ENCODE measurements around the gene NEAT1. TPM values are rescaled to one million over a fixed set of nuclear protein-coding genes. Genes with fewer than 3 reads are reported as not detected.

The NEAT1 gene
- polyA plus RNA-seq, 1 donor from 2014 or later, result 4.2 TPM

GRCh38 chr11:65493367-65494176 is 71.0 kb downstream of the NEAT1 start:
- Histone ChIP-seq H3K79me2 (replicated peaks; ENCODE audit: insufficient read depth, low read length) (peaks cover 94% of the 10 kb centered on the region), H3K4me2 (ENCODE audit: low read length) (no peak overlapping the region), H3K4me3 (ENCODE audit: low read length) (no peak overlapping the region), H3K36me3 (ENCODE audit: insufficient read depth, low read length) (no peaks in the 10 kb centered on the region), H3K27ac (ENCODE audit: low read length) (peak overlapping the region; percentile 61), H3F3A (ENCODE audit: insufficient read depth, low read length, poor library complexity, severe bottlenecking) (peaks cover 19% of the 10 kb centered on the region), H3K9ac (ENCODE audit: low read length) (peak overlapping the region; percentile 47), H4K20me1 (ENCODE audit: insufficient read depth) (no peaks in the 10 kb centered on the region), H3K9me2 (ENCODE audit: insufficient read depth, low read length) (no peaks in the 10 kb centered on the region), H3K9me3 (ENCODE audit: low read length) (no peaks in the 10 kb centered on the region), H3K27me3 (ENCODE audit: insufficient read depth, low read depth, low read length) (no peaks in the 10 kb centered on the region), H2AFZ (ENCODE audit: low read depth, low read length) (no peak overlapping the region)
- no peak for TF ChIP-seq POLR2AphosphoS5 (IDR thresholded peaks at IDR 0.05)
- TF ChIP-seq TAF1 (IDR thresholded peaks at IDR 0.05; ENCODE audit: low read depth), result no peak
- no peak for TF ChIP-seq EZH2 (IDR thresholded peaks at IDR 0.05; ENCODE audit: borderline replicate concordance, insufficient read depth, low read length, poor library complexity, severe bottlenecking)
- no peak for TF ChIP-seq CTCF (IDR thresholded peaks at IDR 0.05; ENCODE audit: poor library complexity, severe bottlenecking)
- TF ChIP-seq EP300 (conservative IDR thresholded peaks at IDR 0.05; ENCODE audit: poor library complexity, severe bottlenecking), result no peak
- no peak for TF ChIP-seq REST (IDR thresholded peaks at IDR 0.05; ENCODE audit: borderline replicate concordance)
- no peak for TF ChIP-seq MXI1 (conservative IDR thresholded peaks at IDR 0.05; ENCODE audit: poor library complexity, severe bottlenecking)
- TF ChIP-seq RAD21 (conservative IDR thresholded peaks at IDR 0.05), result no peak
- TF ChIP-seq SMC3 (conservative IDR thresholded peaks at IDR 0.05; ENCODE audit: poor library complexity), result no peak

Small RNA genes within 50 kb of the gene (small RNA-seq; reads per million reads assigned to genes)
- gene RF01684, result 0 reads per million in 3 experiments

Other genes starting within 250 kb of the NEAT1 start
- gene CAPN1, start 240.9 kb upstream of the NEAT1 start, polyA plus RNA-seq, result 102 and 121 TPM in 2 replicates
- 4.3 and 7.2 TPM in 2 replicates for gene POLA2, start 160.8 kb upstream of the NEAT1 start, polyA plus RNA-seq
- gene CDC42EP2, start 107.9 kb upstream of the NEAT1 start, polyA plus RNA-seq, result 0.56 and 1.3 TPM in 2 replicates
- 57.8 and 60.9 TPM in 2 replicates for gene DPF2, start 88.9 kb upstream of the NEAT1 start, polyA plus RNA-seq
- 16.1 and 23.1 TPM in 2 replicates for gene TIGD3, start 68.0 kb upstream of the NEAT1 start, polyA plus RNA-seq
- 0.66 TPM in 1 of 2 replicates, not detected in the other for gene SLC25A45, start 40.2 kb upstream of the NEAT1 start, polyA plus RNA-seq
- gene FRMD8, start 36.2 kb upstream of the NEAT1 start, polyA plus RNA-seq, result 17.2 and 22.2 TPM in 2 replicates
- gene MALAT1, start 76.2 kb downstream of the NEAT1 start, polyA plus RNA-seq, result 1,383 and 1,630 TPM in 2 replicates
- gene SCYL1, start 102.3 kb downstream of the NEAT1 start, polyA plus RNA-seq, result 48.3 and 56.2 TPM in 2 replicates
- gene LTBP3, start 135.6 kb downstream of the NEAT1 start, polyA plus RNA-seq, result 3.5 and 4.6 TPM in 2 replicates
- gene ZNRD2, start 147.7 kb downstream of the NEAT1 start, polyA plus RNA-seq, result 35.4 and 36.2 TPM in 2 replicates
- 75.1 and 86.1 TPM in 2 replicates for gene FAM89B, start 149.7 kb downstream of the NEAT1 start, polyA plus RNA-seq
- 18.3 and 19.8 TPM in 2 replicates for gene EHBP1L1, start 153.3 kb downstream of the NEAT1 start, polyA plus RNA-seq
- gene KCNK7, start 173.0 kb downstream of the NEAT1 start, polyA plus RNA-seq, result 1.1 TPM in 1 of 2 replicates, not detected in the other
- gene MAP3K11, start 191.4 kb downstream of the NEAT1 start, polyA plus RNA-seq, result 3.9 and 6.6 TPM in 2 replicates
- 7.8 and 8.1 TPM in 2 replicates for gene PCNX3, start 193.0 kb downstream of the NEAT1 start, polyA plus RNA-seq
- gene SIPA1, start 215.3 kb downstream of the NEAT1 start, polyA plus RNA-seq, result 0.16 and 6.5 TPM in 2 replicates
- gene RELA, start 240.1 kb downstream of the NEAT1 start, polyA plus RNA-seq, result 19.3 and 19.5 TPM in 2 replicates

Data from neural cell (in vitro differentiated cells).